Ishikawa (cell line): ENCODE data around the gene SSR2.

ENCODE experiments used
- CEBPB ChIP-seq: IDR thresholded peaks from 2 replicates; pipeline ENCODE4 v1.6.1; 2012
- EGR1 ChIP-seq: IDR thresholded peaks from 2 replicates; pipeline ENCODE4 v1.6.1; 2012
- EP300 ChIP-seq: IDR thresholded peaks from 2 replicates; pipeline ENCODE4 v1.6.1; 2012; ENCODE audit warnings: borderline replicate concordance
- MAX ChIP-seq: IDR thresholded peaks from 2 replicates; pipeline ENCODE4 v1.6.1; 2012
- TEAD4 ChIP-seq: IDR thresholded peaks from 2 replicates; pipeline ENCODE4 v1.6.1; 2012

- no peak for TF ChIP-seq MAX
- TF ChIP-seq EGR1 = no peak
- TF ChIP-seq TEAD4 = no peak
- TF ChIP-seq CEBPB = no peak
- TF ChIP-seq EP300 = no peak
These were observed 28.0 kb upstream of the SSR2 start for GRCh38 chr1:156048663-156049258.
